GM21390 (cell line): ENCODE data around the gene MRTFA.
"Not testable (repeated sequence)": the region's sequence is repeated elsewhere in the genome, so short reads cannot be mapped to it uniquely, and the experiment has no call there.

Source experiments
- ATAC-seq: cut with Tn5 transposase; IDR thresholded peaks from one replicate; pipeline ENCODE4 v1.9.1; 2021; ENCODE audit not compliant: unreplicated experiment

MRTFA gene

DNA sequence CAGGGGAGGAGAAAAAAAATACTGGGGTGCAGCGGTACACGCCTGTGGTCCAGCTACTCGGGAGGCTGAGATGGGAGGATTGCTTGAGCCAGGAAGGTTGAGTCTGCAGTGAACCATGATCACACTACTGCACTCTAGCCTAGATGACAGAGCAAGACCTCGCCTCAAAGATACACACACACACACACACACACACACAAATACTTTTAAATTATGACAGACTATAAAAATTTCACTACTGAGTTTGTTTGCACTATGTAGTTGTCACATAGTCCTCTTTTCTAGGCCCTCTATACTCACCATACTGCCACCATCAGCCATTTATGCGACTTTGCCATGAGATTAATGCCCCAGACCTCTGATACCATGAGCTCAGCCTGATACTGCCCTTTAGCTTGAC lies 109.6 kb downstream of the MRTFA start:
- no peak for ATAC-seq

DNA sequence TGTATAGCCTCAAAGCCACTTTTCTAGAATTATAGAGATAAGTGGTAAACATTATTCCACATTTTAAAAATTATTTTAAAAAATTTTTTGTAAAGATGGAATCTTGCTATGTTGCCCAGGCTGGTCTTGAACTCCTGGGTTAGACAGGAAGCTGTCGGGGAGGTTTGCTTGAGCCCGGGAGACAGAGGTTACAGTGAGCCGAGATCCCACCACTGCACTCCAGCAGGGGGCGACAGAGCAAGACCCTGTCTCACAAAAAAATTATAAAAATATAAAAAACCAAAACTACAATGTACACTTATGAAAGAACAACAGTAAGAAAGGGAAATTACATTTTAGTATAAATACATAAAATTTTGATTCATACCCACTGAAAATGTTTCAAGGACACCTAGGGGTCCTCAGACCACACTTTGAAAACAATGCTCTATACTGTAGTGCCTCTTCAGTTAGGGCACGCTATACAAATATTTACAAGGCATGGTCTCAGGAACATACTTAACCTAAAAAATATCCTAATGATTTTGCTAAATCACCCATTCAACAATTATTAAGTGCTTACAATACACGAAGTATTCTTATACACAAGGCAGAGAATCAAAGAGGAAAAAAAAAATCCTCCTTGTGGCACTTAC lies 111.2 kb downstream of the MRTFA start:
- ATAC-seq: no peak

DNA sequence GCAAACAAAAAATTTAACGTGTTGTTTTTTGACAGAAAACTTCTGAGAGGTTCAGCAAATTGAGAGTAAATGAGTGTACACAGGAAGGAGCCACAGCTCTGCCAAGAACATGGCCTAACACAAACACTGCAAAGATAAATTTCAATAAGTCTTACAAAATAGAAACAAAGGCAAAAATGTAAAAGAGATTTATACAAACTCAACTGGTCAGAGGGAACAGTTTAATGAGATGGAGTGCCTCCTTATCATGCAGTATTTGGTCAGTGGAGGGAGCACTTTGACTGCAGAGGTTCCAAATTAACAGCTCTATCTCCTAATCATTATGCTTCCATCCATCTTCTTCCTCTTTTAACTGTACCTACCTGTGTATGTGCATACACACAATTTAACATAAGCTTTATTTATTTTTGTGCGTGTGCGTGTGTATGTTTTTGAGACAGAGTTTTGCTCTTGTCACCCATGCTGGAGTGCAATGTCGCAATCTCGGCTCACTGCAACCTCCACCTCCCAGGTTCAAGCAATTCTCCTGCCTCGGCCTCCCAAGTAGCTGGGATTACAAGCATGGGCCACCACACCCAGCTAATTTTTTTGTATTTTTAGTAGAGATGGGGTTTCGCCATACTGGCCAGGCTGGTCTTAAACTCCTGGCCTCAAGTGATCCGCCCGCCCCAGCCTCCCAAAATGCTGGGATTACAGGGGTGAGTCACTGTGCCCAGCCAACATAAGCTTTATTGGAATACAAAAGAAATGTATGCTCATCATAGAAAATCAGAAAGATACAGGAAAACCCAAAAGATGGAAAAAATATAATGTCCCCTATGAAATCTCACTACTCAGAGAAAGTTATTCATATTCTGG lies 111.9 kb downstream of the MRTFA start:
- no peak for ATAC-seq

DNA sequence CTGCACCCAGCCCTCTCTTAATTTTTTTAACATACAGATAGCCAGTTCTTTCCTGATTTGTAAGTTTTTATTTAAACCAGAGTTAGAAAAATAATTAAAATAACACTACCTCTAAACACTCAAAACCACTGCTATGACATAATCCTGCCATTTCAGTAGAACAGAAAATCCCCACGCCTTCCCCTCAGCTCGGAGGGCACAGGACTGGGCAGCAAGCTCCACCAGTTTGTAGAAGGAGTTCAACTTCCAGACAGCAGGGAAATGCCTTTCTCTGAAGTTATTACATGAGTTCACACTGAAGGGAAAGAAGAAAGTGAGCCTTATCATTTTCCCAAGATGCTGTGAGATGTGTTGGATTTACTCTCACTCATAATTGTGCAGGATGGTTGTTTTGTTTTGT lies 114.4 kb downstream of the MRTFA start:
- no peak for ATAC-seq

DNA sequence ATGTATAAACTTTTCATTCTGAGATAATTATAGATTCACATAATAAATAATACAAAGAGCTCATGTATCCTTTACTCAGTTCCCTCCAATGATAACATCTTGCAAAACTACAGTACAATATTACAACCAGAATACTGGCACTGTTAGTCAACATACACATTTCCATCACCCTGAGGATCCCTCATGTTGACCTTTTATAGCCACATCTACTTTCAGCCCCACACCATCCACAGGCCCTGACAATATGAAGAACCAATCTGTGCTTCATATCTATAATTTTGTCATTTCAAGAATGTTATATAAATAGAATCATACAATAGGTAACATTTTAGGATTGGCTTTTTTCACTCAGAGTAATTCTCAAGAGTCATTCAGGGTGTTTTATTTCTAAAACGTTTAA lies 115.5 kb downstream of the MRTFA start:
- ATAC-seq: no peak

DNA sequence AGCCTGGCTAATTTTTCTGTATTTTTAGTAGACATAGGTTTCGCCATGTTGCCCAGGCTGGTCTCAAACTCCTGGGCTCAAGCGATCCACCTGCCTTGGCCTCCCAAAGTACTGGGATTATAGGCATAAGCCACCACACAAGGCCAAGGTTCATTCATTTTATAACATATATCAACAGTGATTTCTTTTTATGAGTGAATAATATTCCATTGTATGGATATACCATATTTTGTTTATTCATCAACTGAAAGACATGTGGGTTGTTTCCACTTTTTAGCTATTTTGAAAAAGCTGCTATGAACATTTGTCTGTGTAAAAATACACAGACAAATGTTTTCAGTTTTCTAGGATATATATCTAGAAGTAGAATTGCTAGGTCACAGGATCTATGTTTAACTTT lies 116.0 kb downstream of the MRTFA start:
- no peak for ATAC-seq

DNA sequence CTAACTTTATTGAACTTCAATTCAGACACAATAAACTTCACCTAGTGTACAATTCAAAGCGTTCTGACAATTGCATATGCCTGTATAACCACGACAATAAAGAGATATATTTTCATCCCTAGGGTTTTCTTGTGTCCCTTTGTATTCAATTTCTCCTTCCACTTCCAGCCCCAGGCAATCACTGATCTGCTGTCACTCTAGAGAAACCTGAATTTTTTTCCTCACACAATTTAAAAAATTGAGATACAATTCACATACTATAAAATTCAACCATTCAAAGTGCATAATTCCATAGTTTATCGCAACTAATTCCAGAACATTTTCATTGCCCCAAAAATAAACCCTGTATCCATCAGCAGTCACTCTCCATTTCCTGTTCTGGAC lies 116.6 kb downstream of the MRTFA start:
- no peak for ATAC-seq

DNA sequence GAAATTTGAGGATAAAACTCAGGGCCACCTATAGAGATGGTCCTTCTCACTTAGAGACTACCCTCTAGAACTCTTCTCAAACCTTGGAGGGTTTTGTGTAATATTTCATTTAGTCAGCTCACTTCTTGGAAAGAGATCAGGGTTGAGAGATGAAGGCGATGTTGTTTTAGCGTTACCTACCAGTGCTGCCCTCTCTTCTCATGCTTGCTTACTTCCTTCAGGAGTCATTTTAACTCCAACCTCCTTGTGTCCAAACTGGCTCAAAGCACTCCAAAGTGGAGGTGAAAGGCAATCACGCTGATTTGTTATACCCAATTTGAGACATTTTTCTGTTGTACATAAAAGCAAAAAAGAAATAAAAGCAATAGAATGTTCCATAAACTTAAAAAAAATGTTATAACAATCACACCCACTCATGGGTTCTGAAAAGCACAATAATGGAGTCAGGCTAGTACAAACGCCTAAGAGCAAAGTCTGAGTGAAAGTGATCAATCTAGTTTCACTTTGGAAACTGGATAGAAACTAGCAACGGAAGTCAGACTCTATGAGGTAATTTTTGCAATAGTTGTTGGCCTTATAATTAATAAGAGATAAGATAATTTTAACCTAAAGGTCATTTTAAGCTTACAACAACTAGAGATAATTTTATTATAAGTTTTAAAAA lies 117.1 kb downstream of the MRTFA start:
- ATAC-seq: no peak

DNA sequence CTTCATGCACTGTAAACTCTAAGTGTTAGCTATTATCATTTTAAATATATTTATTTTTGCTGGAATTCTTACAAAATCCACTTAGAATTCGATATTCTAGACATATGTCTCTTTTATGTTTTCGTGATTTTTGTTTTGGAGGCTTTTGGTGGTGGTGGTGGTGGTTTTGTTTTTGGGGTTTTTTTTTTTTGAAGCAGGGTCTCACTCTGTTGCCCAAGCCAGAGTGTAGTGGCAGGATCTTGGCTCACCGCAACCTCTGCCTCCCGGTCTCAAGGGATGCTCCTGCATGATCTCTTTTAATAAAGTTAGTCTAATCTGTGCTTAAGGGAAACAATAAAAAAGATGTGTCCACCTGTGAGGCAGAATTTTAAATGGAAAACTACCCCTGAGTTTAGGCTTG lies 117.7 kb downstream of the MRTFA start:
- no peak for ATAC-seq

DNA sequence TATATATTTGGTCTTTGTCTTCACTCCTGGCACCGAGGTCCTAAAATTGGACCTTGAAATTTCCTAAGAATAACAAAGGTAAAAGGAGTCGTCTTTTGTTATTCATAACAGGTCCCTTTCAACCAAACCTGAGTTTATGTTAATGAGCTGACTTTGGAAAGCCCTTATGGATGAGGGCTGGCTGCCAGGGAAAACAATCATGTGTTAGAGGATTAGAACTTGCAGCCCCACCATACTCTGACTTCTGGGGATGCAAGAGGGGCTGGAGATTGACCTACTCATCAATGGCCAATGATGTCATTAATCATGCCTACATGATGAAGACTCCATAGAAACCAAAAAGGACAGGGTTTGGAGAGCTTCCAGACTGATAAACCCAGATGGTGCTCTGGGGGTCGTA lies 118.9 kb downstream of the MRTFA start:
- no peak for ATAC-seq

DNA sequence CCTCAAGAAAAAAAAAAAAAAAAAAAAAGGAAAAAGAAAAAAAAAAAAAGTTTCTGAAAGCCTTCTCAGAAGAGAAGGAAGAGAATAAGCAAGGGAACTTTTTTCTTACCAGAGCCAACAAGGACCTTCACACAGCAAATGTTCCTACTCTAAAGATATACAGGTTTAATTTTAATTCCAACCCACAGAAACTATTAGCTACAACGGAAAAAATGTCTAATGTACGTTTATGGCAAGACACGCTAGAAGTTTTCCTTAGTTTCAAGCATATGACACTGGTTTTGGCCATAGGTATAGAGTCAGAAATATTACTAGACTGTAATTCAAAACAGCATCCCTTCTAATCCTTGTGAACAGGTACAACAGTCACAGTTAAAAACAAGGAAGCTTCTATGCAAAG lies 120.1 kb downstream of the MRTFA start:
- no peak for ATAC-seq

DNA sequence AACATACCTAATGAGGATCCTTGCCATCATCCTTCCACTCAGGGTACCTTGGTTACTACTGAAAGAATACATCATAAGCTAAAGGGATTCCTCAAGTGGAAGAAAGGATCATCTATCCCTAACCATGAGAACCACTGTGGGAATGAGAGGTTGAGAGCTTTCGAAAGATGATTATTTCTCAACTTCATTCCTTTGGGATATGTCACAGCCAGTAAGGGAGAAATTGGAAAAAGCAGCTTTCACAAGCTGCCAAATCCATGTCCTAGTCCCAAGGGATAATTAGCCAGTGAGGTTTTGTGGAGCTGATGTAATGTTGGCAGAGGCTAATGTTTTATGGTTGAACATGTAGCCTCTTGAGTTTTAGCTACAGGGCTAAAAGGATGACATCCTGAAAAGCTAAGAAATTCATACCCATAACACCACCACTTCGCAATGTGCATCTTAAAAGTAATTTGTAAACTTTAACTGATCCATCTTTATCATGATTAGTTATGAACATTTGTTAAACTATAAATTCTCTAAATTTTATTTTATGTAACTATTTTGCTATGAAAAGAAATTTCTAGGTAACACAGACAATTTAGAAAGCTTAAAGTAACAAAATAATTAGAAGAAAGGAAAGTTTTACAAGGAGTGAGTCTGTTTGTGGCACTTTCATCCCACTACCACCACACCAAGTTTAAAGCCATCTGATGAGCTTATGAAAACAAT lies 123.9 kb downstream of the MRTFA start:
- ATAC-seq: no peak

DNA sequence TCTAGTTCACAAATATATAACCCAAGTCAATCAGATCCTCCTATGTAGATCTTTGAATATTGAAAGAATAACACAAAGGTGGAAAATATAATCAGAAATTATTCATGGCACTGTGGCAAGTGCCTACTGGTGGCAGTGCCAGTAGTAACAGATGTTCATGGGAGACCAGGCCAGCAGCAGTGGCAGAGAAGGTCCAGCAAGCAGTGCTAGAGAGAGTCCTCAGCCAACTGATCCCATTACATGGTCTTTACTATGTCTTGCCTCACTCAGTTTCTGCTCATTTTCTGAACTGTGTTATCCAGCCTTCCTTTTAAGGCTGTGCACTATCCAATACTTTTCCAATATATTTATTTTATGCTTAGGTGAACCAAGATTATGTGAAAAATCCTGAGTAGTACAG lies 124.9 kb downstream of the MRTFA start:
- ATAC-seq: no peak

DNA sequence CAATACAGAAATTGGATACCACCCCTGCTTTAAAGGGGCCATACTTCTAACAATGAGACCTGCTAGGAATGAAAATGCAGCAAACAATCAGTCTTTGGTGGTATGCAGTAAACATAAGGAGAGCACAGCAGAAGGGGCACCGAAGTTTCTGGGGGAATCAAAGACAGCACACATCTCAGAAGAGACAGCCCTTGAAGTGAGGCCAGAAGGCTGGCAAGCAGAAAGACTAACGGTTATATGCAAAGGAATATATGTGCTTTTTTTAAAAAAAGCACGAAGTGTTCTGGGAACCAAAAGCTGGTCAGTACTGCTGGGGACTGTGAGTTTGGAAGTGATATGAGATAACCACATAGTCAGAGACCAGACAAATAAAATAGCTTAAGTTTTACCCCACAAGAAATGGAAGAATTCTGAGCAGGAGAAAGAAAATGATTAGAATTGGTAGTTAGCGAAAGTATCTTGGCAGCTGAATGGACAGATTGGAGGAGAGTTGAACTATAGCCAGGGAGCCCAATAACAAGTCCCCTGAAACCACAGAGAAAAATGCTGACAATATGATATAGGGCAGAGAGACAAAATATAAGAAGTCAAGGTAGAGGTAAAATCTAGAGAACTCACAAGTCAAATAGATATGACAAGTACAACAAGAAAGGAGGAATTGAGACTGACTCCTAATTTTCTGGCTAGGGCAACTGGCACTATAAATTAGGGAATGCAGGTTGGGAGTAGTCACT lies 125.7 kb downstream of the MRTFA start:
- ATAC-seq: no peak

DNA sequence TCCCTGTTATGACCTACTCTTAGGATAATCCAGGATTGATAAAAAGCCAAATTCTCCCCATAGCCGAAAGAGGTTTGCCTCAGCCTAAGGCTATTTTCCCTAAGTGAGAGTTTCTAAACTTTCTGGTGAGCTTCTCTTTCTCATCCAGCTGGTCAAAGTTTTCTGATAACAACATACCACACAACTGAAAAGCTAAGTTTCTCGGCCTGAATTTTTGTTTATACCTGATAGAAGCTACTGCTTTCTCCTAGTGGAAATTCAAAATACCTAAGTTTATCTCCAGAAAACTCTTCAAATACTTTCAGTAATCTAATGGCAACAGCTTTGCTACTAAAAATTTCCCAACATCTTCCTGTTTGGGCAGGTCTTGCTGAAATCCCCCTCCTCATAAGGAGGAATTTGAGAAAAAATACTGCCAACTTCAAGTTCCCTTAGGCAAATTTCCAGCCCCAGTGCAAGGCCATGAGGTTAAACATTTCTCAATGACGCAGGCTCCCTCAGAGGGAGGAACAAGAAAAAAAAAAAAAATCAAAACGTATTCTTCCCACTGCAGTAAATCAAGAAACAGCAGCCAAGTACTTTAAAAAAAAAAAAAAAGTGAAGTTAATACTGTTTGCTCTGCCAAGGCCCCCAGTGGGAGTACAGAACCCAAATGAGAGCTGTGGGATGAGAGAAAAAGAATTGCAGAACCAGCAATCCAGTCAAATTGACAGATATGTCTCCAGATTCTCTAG lies 127.0 kb downstream of the MRTFA start:
- no peak for ATAC-seq

DNA sequence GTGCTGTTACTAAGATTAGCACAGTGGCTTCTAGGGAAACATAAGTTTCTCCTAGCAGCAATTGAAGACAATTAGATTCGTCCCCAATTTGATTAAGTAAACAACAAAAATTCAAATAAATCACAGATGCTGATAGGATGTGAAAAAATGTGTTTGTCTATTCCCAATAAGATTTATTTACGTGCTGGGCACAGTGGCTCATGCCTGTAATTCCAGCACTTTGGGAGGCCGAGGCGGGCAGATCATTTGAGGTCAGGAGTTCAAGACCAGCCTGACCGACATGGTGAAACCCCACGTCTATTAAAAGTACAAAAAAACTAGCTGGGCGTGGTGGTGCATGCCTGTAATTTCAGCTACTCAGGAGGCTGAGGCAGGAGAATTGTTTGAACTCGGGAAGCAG lies 128.5 kb downstream of the MRTFA start:
- ATAC-seq: not testable (repeated sequence)

DNA sequence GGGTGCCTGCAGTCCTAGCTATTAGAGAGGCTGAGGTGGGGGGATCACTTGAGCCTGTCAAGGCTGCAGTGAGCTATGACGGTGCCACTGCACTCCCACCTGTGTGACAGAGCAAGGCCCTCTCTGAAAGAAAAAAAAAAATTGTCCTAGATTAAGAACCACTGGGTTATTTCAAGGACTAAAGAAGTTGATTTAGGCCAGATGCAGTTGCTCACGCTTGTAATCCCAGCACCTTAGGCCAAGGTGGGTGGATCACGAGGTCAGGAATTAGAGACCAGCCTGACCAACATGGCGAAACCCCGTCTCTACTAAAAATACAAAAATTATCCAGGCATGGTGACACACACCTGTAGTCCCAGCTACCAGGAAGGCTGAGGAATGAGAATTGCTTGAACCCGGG lies 129.0 kb downstream of the MRTFA start:
- no peak for ATAC-seq

DNA sequence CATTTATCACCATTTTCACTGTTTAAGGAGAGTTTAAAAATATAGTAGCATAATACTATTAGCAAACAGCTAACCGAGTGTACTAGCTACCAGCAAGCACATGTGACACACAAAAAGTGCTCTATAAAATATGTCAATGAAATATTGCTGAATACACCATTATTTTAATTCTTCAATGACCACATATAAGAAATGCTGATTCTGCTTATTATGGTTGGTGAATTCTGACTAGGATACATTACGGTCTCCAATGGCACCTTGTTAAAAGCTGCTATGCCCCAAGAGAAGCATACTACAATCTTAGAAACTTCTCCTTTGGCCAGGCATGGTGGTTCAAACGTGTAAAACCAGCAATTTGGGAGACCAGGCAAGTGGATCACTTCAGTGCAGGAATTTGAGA lies 129.8 kb downstream of the MRTFA start:
- no peak for ATAC-seq

DNA sequence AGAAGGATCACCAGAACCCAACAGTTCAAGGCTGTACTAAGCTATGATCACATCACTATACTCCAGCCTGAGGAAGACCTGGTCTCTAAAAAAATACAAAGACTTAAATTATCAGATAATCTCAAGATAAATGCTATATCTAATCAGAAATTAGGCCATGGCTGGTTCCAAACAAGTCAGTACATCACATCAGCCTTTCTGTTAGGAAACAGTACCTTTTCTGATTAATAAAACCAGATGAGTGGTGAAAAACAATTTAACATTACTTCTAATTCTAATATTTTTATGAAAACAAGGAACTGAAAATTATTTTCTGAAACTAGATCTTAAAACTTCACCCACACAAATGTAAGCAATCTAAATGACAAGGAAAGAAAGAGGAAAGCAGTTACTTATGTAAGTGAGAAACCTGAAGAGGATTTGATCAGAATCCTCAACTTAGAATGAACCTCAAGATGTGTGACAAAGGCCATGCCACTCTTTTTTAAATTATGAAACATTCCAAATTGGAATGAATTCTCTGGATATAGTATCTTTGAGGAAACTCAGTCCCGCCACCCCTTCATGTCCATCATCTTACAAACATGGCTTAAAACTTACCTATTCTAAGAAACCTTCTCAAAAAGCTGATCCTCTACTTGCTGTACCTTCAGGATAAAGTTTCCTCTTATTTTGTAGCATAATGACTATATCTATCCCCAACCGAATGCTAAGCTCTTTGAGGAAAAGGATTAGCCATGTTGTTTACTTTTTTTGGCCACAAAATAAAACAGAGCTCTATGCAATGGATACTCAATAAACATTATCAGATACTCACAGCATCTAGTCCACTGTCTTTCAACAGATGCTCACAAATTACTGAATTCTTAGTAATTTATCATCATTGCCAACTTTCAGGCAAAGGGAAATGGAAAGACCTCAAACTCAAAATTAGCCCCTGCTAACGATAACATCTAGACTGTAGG lies 132.0 kb downstream of the MRTFA start:
- no peak for ATAC-seq
